Activated CD8-positive, alpha-beta memory T cell treated with anti-CD3 and anti-CD28 coated beads, Interleukin-2, amount 50 U/mL, for 24 hours (primary cell): ENCODE results near the gene TMEM255A.

ENCODE experiments used
- DNase-seq: peaks from one replicate; pipeline ENCODE4 v3.0.0-alpha.2; 2020; ENCODE audit errors: extremely low read depth

The TMEM255A gene

DNA sequence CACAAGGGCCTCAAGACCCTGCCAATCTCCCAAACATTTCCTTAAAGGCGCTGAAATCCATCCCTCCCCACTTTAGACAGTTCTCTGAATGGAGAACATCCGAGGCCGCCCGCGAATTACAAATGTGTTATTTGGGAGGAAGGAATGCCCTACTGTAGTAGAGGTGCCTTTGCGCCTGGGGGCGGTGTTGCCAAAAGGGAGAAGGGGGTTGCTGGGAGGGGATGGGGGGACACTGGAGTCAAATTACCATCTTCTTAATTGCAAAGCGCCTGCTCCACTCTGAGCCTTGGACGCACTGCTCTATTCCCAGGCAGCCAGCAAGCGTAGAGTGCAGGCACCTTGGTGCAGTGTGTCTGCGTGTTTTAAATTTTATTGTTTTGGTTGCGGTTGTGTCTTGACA lies 2.7 kb downstream of the TMEM255A start:
- DNase-seq: no peak

DNA sequence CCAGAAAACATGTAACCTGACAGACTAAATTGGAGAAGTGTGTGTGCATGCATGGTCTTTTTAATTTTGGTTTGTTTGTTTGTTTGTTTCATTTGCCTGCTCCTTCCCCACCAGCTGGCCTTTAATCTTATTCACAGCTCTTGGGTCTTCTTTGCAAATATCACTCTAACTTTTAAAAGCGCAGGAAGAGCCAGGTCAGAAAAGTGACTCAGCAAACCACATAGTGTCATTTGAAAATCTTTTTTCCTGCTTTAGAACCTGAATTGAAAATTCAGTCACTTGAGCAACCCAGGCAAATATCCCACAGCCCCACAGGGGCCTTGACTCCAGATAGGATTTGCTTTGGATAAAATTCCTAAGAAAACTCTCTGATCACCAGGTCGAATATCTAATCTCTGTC lies 4.6 kb downstream of the TMEM255A start:
- no peak for DNase-seq

DNA sequence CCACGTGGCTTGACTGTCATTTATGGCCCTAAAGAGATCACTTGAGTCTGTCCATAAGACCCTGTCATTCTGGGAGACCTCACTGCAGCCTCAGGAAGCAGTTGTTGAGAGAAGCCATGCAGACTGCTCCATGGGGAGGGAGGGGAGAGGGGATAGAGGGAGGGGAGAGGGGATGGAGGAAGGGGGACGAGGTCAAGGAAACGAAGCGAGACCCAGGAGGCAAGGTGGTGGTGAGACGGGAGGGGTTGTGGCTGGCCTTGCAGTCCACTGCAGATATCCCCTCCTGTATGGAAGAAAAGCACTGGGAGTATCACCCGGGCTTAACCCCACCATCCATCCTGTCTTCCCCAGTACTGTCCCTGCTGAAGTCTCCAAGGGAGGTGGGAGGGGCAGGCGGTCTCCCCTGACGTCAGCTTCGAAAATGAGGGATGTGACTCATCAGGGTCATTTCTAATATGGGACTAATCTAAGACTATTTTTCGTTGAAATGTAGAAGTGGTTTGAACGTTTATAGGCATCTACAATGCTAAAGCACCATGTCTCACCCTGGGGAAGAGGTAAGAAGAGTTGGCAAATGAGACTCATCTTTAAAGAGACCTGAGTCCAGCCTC lies 5.6 kb downstream of the TMEM255A start:
- no peak for DNase-seq

DNA sequence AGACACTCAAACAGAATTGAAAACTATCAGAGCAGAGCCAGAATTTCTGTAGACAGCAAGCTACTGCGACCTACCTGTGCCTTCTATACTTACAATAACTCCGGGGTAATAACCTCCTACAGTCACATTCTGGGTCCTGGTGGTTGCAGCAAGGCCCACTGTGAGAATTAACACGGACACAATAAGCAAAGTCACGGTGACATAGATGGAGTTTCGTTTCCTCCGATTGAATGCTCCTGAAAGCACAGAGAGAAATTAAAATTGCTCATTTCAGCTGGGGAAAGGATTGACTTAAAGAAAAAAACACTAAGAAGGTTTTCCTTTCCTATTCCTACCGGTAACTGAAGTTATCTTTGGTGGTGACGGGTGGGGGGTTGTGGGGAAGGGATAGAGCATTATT lies 7.0 kb downstream of the TMEM255A start:
- no peak for DNase-seq

DNA sequence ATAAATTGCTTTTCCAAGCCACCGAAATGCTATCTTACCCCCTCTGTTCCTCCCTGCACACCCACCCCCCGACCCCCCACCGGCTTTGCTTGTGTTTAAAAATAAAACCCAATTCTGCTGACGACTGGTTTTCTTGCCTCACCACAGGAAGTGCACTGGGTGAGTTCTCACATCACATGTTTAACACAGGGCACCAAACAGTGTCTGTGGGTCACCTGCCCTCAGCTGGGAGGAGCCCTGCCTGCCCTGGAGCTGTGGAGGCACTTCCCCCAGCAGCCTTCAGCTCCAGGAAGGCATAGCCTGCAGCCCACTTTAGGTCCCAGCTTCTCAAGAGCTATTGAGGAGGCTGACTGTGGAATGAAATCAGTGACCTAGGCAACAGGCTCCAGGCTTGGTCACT lies 8.8 kb downstream of the TMEM255A start:
- DNase-seq: no peak

DNA sequence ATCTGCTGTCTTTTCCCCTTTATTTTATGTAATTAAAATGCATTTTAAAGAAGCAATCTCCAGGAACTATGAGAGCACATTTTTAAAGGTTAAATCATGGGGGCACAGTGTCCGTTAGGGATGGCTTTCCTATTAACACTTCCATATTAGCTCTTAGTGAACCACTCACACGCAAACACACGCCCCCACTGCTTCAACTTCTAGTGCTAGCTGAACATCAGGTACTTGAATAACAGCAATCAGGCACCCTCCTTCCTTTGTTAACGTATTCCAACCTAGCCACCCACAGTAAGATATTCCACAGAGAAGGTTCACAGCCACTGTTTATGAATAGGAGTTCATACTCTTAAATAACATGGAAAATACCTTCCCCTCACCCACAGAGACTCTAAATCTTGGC lies 9.3 kb downstream of the TMEM255A start:
- DNase-seq: no peak

DNA sequence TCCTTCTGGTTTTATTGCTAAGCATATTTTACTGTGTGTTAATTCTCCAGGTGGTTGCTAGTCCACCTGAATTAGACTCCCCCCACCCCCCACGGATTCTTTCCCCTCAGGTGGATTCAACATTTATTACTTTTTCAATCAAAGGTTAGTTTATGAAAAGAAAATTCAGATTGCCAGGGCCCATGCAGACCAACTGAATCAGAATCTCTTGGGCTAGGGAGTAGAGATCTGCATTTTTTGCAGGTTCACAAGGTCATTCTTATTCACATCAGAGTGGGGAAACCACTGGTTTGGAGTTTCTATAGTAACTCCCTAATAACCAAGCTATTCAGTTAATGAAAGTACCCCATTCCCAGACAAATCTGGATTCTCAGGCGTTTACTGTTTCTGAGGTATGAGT lies 9.8 kb downstream of the TMEM255A start:
- no peak for DNase-seq

DNA sequence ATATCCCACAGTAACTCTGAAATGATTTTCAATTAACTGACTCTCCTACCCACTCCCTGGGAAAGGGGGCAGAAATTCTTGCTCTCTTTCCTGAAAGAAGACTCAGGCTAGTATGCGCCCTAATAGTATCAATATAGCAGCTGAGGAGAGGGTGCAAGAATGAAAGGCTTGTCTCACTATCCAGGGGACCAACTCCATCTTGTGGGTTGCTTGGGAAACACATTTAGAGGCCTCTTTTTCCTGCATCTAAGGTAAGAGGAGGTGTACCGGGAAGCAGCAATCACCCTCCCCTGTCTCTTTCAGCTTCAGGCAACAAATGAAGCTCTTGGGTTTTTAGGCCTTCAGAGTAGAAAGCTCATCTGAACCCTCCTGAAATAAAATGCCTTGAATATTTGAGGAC lies 11.3 kb downstream of the TMEM255A start:
- DNase-seq: no peak

DNA sequence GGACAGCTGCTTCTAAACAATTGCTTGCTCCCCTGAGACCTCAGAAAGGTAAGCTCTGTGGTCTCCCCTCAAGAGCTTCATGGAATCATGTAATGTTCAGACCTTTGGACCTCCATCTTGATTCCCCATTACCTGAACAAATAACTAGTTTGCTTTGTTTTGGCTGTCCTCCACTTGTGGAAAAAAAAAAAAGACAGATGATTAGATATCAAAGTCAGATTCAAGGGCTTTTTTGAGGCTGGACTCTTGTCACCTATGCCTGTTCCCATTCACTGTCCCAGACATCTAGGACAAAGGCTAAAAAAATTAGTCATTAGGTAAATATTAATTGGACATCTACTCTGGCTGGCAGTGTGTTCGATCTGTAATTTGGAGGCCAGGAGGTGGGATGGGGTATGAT lies 13.3 kb downstream of the TMEM255A start:
- no peak for DNase-seq

DNA sequence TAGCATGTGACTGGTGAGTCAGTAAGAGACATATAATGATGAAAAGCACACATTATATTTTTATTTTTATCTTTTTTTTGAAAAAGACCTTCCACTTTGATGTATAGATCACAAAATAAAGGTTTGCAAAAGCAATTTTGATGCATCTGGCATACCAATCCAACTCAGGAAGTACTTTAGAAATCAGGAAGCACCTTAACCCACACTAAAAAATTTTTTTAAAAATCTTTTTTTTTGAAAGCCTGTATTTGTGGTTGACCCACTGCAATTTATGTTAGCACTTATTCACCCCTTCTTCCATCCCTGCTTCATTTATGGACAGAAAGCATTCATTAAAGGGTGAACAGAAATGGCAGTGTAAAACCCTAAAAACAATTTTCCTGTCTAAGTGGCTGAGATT lies 16.6 kb downstream of the TMEM255A start:
- no peak for DNase-seq

DNA sequence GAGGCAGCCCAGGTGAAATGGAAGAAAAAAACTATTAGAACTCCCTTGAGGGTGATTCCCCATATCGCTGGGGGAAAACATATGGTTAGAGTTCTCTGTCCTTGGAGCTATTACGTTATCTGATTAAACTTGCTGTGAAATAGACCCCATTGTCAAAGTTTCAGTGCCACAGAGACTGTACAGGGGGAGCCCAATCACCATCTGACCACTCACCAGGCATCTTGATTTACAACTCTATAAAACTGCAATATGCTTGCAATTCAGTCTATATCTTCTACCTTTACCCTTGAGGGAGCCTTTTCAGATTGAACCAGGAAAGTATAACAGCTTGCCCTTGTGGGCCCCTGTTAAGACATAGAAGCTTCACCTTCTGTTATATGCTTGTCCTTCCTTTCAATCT lies 18.2 kb downstream of the TMEM255A start:
- no peak for DNase-seq

DNA sequence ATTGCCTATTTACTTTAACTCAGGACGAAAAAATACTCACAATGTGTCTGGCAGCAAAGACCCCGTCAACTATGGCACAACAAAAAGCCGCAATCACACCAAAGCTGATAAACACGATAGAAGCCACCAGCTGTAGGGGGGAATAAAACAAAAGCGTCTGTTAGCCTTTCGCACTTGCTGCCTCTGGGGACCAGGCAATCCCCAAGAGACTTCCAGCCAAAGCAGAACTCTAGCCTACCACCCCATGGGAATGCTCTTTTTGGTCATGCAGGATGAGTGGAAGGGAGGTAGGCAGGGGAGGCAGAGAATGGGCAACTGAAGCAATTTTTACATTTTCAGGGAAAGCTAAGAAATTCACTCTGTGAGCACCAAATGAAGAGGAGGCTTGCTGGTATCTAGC lies 20.1 kb downstream of the TMEM255A start:
- DNase-seq: no peak

DNA sequence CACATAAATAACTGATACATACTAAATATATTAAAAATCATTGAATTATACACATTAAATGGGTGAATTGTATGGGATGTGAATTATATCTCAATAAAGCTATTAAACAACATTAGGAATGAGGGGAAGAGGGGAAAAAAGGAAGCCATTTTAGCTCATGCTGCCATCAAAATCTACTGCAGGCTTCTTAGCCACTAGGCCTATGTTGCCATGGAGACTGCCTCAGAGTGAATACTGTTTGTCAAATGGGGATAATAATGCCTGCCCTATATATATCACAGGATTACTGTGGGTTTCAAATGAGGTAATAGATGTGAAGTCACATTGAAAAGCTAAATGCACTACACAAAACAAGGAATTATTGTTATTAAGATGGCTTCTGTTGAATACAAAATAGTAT lies 21.2 kb downstream of the TMEM255A start:
- DNase-seq: no peak

DNA sequence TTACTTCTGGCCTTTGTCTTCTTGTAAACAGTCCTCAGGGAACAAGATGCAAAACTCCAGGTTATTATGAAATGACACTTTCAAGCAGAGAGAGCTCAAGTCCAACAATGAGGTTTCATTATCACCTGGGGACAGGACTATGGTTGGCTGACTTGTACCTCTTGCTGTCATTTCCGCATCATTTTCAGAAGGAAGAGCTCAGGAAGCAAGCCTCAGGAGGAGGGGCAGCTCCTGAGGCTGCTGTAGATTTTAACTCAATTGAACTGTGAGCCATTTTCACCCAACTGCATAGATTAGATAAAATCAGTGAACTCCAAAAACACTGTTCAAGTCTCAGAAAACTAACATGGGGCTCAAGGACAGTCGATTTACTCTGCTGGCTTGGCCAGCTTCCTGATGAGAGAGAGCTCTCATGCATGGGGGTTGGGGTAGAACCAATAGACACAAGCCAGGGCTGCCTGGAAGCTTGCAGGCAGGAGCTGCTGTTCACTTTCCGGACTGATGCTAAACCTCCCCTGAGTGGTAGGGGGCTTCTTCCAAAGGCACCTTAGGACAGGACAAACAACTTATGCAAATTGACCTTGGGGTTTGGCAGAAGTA lies 23.6 kb downstream of the TMEM255A start:
- no peak for DNase-seq

DNA sequence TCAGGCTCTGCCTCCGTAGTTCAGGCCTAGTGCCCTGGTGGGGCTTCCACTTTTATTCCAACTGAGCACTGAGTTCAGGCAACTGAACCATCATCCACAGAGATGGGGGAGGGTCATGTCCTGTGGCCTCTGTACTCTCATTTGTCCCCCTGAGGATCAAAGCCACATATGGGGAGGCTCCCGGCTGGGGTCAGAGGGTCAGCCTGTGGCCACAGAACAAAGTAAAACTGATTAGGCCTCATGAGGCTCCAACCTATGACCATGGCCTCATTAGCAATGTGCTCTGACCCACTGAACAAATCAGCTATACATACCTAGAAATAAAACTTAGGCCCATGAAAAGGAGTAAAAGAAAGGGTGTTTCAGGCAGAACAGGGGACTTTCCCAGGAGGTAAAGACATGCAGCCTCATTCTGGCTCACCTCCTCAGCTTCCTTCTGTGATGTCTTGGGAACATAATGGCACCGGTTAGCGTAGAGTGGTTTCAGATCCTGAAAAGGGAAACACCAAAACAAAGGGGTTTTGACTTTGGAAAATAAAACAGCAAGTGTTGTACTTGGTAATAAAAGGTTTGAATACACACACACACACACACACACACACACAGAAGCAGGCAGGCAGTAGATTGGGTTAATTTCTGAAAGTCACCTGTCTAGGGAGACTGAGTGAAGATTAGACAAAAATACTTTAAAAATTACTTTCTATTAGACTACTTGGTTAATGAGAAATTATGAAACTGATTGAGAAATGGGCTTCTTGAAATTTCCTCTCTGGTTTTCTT lies 24.3 kb downstream of the TMEM255A start:
- no peak for DNase-seq

DNA sequence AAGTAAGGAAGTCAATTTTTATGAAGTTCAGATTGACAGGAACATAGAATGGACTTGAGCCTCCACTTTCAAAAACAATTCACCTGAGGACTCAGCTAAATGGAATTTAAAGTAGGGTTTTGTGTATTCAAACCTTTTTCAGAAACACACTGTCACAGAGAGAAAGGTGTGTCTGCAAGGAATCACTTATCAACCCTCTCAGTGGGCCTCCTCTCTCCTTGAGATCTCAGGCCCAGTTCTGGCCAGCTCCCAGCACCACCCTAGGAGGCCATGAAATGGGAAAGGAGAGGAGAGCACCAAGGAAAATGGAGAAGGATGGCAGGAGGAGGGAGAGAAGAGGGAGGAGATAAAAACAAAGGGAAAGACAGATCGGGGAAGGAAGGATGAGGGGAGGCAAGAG lies 28.6 kb downstream of the TMEM255A start:
- no peak for DNase-seq

DNA sequence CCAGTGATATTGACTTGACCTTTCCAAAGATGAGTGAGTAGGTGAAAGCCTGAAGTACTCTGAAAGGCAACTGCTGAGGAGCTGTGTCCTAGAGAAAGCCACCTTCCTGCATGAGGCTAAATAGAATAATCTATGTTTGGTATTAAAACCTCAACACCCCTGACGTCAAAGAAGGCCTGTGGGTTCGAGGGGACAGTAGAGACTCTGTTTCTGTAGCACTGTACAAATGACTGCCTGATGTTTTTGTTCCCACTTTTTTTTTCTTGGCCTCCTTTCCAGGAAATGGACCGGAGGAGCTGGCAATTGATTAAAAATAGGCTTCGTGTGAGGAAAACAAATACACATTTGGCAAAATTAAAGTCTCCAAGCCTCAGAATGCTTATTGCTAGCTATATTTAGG lies 29.5 kb downstream of the TMEM255A start:
- no peak for DNase-seq

DNA sequence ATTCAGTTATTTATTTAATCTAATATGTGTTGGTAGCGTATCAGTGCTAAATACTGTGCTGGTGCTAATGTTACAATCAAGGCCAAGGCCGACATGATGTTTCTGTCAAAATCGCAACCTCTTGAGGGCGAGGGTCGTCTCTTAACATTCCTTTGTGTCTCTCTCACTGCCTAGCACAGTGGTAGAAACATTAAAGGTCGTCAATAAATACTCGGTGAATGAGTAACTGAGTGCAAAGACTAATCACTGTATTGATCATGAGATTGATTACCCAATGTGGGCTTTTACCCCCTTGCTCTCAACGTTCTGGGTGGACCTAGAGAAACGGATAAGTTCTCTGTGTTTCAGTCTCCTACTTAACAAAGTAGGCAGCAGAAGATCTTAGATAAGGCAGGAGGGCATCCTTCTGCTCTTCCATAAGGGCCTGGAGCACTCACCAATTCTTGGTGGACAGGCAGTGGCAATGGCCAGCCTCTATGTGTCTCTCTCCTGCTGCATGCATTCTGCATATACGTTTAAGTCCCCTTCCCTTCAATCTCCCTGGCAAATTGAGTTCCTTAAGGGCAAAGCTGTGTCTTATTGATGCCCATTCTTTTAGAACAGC lies 30.1 kb downstream of the TMEM255A start:
- DNase-seq: no peak

DNA sequence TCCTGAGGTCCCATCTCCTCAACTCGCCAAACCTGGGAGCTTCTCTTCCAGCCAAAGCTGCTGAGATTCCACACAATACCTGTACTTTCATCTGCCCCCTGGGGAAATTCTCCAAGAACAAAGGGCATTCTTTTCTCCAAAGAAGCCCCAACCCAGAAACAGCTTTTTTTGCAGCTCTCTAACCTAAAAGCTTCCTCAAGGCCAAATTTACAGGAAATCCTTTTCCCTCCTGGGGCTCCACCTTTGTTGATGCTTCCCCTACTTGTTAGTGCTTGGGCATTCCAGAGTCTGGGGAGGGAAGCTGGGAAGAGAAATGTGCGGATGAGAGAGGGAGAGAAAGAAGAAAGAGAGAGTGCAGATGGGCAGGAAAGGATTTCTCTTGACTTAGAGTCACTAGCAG lies 36.3 kb downstream of the TMEM255A start:
- no peak for DNase-seq

DNA sequence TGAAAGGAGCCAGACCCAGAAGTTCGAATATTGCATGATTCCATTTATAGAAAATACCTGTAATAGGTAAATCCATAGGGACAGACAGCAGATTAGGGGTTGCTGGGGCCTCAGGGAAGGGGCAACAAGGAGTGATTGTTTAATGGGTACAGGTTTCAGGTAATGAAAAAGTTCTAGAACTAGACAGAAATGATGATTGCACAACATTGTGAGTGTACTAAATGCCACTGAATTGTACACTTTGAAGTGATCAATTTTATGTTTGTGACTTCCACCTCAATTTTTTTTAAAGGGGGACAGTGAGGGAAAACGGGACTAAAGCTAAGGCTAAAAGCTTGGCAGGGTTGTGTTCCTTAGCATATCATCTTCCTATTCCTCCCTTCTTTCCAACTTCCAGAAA lies 37.1 kb downstream of the TMEM255A start:
- DNase-seq: no peak

DNA sequence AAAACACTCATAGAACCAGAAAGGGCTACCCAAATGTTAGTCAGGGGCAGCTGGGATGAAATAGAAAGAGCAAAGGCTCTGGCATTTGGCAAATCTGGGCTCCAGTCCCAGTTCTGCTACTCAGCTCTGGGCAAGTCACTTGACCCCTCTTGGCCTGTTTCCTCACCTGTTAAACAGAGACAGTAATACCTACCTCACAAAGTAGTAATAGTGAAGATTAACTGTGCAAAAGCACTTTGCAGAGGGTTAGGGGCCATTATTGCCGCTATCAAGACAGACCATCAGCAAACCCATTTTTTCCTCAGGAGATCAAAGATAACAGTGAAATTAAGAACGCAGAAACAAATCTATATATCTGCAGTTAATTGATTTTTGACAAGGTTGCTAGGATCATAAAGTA lies 40.0 kb downstream of the TMEM255A start:
- no peak for DNase-seq

DNA sequence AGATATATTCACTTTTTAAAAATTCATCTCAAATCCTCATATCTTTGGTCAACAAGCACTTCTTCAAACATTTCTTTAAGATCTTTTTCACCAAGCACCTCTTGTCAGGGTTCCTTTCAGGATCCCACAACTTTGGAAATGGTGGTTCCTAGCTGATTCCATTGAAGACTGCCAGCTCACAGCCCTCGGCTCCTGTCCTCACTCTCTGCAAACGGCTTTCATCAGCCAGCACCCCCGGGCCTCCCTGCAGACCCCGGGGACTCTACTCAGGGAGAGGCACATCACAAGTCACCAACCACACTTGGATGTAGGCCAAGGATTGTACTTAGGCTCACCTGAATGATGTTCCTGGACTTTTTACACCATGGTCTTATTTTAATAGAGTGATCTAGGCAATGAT lies 40.7 kb downstream of the TMEM255A start:
- DNase-seq: no peak
